ENCODE results near the gene RGS6.

- no peak for TF ChIP-seq GATA3 (IDR thresholded peaks at IDR 0.05; ENCODE audit: low read depth, low read length)
- TF ChIP-seq GATA2 (IDR thresholded peaks at IDR 0.05; ENCODE audit: low read depth, low read length) = no peak
Measured at GRCh38 chr14:72535485-72535884, 603.3 kb downstream of the RGS6 start.
